ENCODE results near the gene KCNK10.

The KCNK10 gene

GRCh38 chr14:88142997-88143396 lies 180.1 kb downstream of the KCNK10 start:
- Histone ChIP-seq H3K4me1 (ENCODE audit: control insufficient read depth, low read length) (no peaks in the 10 kb centered on the region), H3K79me2 (ENCODE audit: control insufficient read depth, low read length) (no peaks in the 10 kb centered on the region), H3K9me3 (ENCODE audit: control insufficient read depth, insufficient read depth, low read length) (no peaks in the 10 kb centered on the region), H3K36me3 (ENCODE audit: control insufficient read depth, low read length) (no peaks in the 10 kb centered on the region), H3K4me2 (ENCODE audit: low read length) (no peak overlapping the region), H3K4me3 (ENCODE audit: low read length) (no peak overlapping the region), H3K27me3 (ENCODE audit: control insufficient read depth, low read length) (no peaks in the 10 kb centered on the region), H3K27ac (ENCODE audit: low read depth, low read length) (no peak overlapping the region), H4K20me1 (ENCODE audit: control insufficient read depth, insufficient read depth, low read depth, low read length) (no peaks in the 10 kb centered on the region), H3K9me2 (replicated peaks; ENCODE audit: control insufficient read depth, low read length) (no peaks in the 10 kb centered on the region), H3F3A (ENCODE audit: control insufficient read depth, insufficient read depth) (no peaks in the 10 kb centered on the region)
- TF ChIP-seq CTCF (IDR thresholded peaks at IDR 0.05; ENCODE audit: low read depth, low read length, poor library complexity, severe bottlenecking) (no peak), EZH2phosphoT487 (IDR thresholded peaks at IDR 0.05; ENCODE audit: borderline replicate concordance, low read length) (no peak)

DNA sequence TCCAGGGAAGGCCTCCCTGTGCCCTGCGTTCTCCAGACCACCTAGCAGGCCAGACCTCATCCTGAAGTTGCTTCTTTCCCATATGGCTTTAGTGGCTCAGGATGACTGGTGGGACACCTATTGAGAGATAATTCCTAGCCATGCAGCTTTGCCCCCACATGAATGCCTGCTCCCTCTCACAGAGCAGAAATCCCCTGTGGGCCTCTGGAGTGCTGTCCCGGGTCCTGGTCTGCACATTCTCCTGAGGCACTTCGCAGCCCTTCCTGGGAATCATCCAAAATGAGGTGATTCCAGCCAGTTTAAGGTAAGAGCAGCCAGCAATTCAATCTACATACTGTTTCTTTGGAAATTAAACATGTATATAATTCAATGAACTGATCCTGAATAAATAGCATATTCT lies 182.2 kb downstream of the KCNK10 start:
- Histone ChIP-seq H3K27ac (ENCODE audit: low read depth, low read length) (no peak overlapping the region), H3K27me3 (ENCODE audit: control insufficient read depth, low read length) (no peaks in the 10 kb centered on the region), H3K4me1 (ENCODE audit: control insufficient read depth, low read length) (no peaks in the 10 kb centered on the region), H3K9me2 (replicated peaks; ENCODE audit: control insufficient read depth, low read length) (no peaks in the 10 kb centered on the region), H3K4me3 (ENCODE audit: low read length) (no peak overlapping the region), H3K9me3 (ENCODE audit: control insufficient read depth, insufficient read depth, low read length) (no peaks in the 10 kb centered on the region), H4K20me1 (ENCODE audit: control insufficient read depth, insufficient read depth, low read depth, low read length) (no peaks in the 10 kb centered on the region), H3K36me3 (ENCODE audit: control insufficient read depth, low read length) (no peaks in the 10 kb centered on the region), H3K79me2 (ENCODE audit: control insufficient read depth, low read length) (no peaks in the 10 kb centered on the region), H3F3A (ENCODE audit: control insufficient read depth, insufficient read depth) (no peaks in the 10 kb centered on the region), H3K4me2 (ENCODE audit: low read length) (no peak overlapping the region)
- no peak for TF ChIP-seq CTCF (IDR thresholded peaks at IDR 0.05; ENCODE audit: low read depth, low read length, poor library complexity, severe bottlenecking)
- TF ChIP-seq EZH2phosphoT487 (IDR thresholded peaks at IDR 0.05; ENCODE audit: borderline replicate concordance, low read length) = no peak

DNA sequence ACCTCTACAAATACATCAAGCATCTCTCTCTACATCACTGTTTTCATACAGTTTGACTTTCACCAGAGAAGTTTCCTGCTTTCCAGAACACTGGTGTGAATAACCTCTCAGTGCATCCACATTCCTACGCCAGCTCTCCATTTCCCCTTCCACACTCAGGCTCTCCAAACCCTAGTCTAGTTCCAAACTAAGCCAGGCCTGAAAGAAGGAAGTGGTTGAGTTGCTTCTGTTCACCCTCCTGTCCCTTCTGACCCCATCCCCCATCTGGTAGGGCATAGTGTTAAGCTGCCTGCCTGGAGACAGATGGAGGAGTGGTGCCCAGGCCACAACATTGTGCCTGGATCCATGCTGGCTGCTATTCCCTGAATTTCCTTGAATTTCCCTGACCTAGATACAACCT lies 185.7 kb downstream of the KCNK10 start:
- Histone ChIP-seq H3F3A (ENCODE audit: control insufficient read depth, insufficient read depth) (no peaks in the 10 kb centered on the region), H3K79me2 (ENCODE audit: control insufficient read depth, low read length) (no peaks in the 10 kb centered on the region), H4K20me1 (ENCODE audit: control insufficient read depth, insufficient read depth, low read depth, low read length) (no peaks in the 10 kb centered on the region), H3K27me3 (ENCODE audit: control insufficient read depth, low read length) (no peaks in the 10 kb centered on the region), H3K27ac (ENCODE audit: low read depth, low read length) (no peak overlapping the region), H3K4me3 (ENCODE audit: low read length) (no peak overlapping the region), H3K4me2 (ENCODE audit: low read length) (no peak overlapping the region), H3K36me3 (ENCODE audit: control insufficient read depth, low read length) (no peaks in the 10 kb centered on the region), H3K9me3 (ENCODE audit: control insufficient read depth, insufficient read depth, low read length) (no peaks in the 10 kb centered on the region), H3K4me1 (ENCODE audit: control insufficient read depth, low read length) (no peaks in the 10 kb centered on the region), H3K9me2 (replicated peaks; ENCODE audit: control insufficient read depth, low read length) (no peaks in the 10 kb centered on the region)
- TF ChIP-seq EZH2phosphoT487 (IDR thresholded peaks at IDR 0.05; ENCODE audit: borderline replicate concordance, low read length) = no peak
- no peak for TF ChIP-seq CTCF (IDR thresholded peaks at IDR 0.05; ENCODE audit: low read depth, low read length, poor library complexity, severe bottlenecking)
